Fibroblast of mammary gland (primary cell): ENCODE data around the gene IL31.
A peak's percentile ranks its signal among the peaks of the same experiment; 100 is the strongest.
"Not testable (repeated sequence)": the region's sequence is repeated elsewhere in the genome, so short reads cannot be mapped to it uniquely, and the experiment has no call there.

Source experiments
- DNase-seq: peaks from one replicate; pipeline ENCODE4 v3.0.0-alpha.2; 2010; ENCODE audit warnings: low read depth
- H3K4me3 ChIP-seq: 2 replicates; pipeline ENCODE4 v1.5.1; 2011; ENCODE audit warnings: low read depth, mild to moderate bottlenecking, low read length, moderate library complexity; ENCODE audit not compliant: control insufficient read depth
- TF ChIP-seq, protein P1 (sequence below): conservative IDR thresholded peaks from 2 replicates; pipeline ENCODE4 v1.5.1; 2011; ENCODE audit warnings: low read depth, low read length, inconsistent platforms; ENCODE audit not compliant: control insufficient read depth, insufficient read depth

The IL31 gene

DNA sequence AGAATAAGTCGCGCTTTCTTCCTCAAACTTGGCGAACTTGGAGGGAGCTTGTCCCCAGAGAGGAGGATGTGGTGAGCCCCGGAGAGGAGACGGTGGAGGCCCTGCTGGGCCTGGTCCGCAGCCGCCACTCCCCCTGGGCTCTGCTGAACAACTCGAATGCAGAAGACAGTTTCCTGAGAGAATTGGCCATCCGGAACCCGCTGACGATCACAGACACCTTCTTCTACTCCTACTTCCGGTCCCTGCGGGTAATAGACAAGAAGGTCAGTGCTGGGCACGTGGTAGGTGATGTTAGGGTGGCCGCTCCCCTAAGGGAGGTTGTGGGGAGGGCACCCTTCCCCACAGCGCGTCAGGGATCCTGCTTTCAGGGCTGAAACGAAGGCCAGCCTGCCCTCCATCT lies 10.5 kb upstream of the IL31 start:
- DNase-seq: no peak
- H3K4me3 ChIP-seq: no peak overlapping the region

DNA sequence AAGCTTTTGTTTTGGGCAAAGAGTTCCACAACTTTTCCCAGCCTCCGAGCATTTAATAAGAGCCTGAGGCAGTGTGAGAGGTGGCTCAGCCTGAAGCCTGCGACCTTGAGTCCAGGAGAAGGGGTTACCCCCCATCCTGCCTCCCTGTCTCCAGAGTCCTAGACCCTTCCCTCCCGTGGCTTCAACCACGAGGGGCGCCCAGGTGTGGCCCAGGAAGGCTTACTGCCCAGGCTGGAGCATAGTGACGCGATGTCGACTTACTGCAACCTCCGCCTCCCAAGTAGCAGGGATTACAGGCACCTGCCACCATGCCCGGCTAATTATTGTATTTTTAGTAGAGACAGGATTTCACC lies 9.5 kb upstream of the IL31 start:
- TF ChIP-seq, protein P1, sequence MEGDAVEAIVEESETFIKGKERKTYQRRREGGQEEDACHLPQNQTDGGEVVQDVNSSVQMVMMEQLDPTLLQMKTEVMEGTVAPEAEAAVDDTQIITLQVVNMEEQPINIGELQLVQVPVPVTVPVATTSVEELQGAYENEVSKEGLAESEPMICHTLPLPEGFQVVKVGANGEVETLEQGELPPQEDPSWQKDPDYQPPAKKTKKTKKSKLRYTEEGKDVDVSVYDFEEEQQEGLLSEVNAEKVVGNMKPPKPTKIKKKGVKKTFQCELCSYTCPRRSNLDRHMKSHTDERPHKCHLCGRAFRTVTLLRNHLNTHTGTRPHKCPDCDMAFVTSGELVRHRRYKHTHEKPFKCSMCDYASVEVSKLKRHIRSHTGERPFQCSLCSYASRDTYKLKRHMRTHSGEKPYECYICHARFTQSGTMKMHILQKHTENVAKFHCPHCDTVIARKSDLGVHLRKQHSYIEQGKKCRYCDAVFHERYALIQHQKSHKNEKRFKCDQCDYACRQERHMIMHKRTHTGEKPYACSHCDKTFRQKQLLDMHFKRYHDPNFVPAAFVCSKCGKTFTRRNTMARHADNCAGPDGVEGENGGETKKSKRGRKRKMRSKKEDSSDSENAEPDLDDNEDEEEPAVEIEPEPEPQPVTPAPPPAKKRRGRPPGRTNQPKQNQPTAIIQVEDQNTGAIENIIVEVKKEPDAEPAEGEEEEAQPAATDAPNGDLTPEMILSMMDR: no peak
- no peak for DNase-seq
- peak overlapping the region; percentile 37 for H3K4me3 ChIP-seq

More for the DNA sequence above, 10.5 kb upstream of the IL31 start:
- TF ChIP-seq, protein P1: no peak

DNA sequence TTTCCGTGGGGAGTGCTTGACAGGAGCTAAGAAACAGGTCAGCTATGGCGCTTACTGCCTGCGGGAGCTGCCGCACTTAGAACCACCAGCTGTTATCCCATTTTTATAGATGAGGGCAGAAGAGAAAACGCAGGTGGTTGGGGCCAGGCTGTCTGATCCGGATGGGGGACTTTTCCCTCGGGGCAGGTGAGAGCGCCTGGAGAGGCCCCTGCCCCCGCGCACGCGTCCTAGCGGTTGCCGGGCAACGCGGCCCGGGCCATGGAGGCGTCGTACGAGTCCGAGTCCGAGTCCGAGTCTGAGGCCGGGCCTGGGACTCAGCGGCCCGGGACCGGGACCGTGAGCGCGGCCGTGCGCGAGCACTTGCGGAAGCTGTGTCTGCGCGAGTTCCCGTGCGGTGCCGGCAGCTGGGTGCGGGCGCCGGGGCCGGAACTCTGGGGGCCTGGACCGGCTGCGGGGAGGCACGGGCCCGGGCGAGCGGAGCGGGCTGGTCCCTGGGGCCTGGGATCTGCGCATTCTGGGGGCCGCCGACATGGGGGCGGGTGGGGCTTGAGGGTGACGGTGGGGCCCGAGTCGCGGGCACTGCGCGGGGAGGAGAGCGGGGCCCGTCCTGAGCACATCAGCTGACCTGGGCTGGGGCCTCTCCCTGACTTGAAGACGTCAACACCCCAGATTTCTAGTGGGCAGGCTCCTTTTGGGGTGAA lies 9.0 kb upstream of the IL31 start, which contains the start of gene LRRC43:
Gene LRRC43, plus strand, starts transcription at position 237 of the 701 bp plus-strand sequence. Its CDS starts 22 bp downstream, at position 259.
- H3K4me3 ChIP-seq: peak within 1 kb of the TSS; percentile 37
- TF ChIP-seq, protein P1: no peak
- no peak for DNase-seq

DNA sequence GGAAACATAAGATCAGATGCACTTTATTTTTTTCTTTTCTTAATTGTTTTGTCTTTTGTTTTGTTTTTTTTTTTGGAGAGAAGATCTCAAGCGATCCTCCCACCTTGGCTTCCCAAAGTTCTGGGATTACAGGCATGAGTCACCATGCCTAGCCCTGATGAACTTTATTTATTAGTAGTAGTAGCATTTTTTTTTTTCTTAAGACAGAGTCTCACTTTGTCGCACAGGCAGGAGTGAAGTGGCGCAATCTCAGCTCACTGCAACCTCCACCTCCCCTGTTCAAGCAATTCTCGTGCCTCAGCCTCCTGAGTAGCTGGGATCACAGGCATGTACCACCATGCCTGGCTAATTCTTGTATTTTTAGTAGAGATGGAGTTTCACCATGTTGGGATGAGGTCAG lies 2.5 kb upstream of the IL31 start:
- peak; percentile 33 for DNase-seq

DNA sequence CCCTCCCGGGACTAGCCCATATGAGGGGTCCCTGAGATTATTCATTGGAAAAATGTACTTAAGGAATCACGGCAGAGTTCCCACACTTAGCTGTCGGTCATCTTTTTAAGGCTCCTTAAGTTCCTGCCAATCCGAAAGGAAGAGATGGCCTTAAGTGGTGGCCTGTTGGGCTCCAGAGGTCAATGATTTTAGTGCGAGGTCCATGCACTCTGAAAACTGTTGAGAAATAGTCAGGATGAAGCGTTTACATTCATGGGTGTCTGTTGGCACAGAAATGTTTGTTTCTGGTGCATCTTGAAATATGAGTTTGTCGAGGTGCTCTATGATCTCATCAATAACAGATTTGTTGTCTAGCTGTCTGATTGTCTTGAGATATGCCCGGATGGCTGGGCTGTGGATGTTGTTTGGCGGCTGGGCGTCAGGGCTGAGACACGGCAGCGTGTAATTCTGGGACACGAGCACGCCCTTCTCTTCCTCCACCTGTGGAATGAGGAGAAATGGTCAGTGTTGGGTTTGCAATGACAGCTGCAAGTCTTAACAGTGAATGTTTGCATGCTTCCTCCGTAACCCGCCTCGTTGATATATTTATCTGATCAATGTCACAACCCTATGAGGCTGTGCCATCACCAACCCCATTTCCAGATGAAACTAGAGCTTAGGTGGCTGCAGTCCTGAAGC lies 1.6 kb downstream of the IL31 start:
- TF ChIP-seq, protein P1: no peak
- DNase-seq: no peak
- no peak overlapping the region for H3K4me3 ChIP-seq

More for the DNA sequence above, 2.5 kb upstream of the IL31 start:
- not testable (repeated sequence) for H3K4me3 ChIP-seq

DNA sequence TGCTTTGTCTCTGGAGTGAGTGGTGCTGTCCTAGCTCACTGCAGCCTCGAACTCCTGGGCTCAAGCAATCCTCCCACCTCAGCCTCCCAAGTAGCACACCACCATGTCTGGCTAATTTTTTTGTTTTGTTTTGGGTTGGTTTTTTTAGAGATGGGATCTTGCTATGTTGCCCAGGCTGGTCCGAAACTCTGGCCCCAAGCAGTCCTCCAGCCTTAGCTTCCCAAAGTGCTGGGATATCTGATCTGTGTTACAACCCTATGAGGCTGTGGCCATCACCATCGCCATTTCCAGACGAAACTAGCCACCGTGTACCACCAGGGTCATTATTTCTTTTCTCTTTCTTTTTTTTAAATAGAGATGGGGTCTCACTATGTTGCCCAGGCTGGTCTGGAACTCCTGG lies 2.6 kb downstream of the IL31 start:
- no peak for DNase-seq
- no peak overlapping the region for H3K4me3 ChIP-seq
- TF ChIP-seq, protein P1: no peak

DNA sequence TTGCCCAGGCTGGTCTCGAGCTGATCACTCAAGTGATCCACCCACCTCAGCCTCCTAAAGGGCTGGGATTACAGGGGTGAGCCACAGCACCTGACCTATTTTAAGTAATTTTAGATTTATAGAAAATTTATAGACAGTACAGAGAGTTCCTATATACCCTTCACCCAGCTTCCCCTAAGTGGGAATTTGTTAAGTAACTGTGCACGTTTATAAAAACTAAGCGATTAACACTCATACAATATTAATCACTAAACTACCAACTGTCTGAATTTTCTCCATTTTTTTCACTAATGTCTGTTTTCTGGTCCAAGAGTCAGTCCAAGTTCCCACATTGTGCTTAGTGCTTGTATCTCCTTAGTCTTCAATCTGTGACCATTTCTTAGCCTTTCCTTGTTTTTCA lies 5.5 kb downstream of the IL31 start:
- H3K4me3 ChIP-seq: no peak overlapping the region
- no peak for DNase-seq
- TF ChIP-seq, protein P1: no peak
